Muscle of back (tissue), 11 donors: ENCODE results near the gene SHC4. TPM values are rescaled to one million over a fixed set of nuclear protein-coding genes. Genes with fewer than 3 reads are reported as not detected.
"Not testable (repeated sequence)": the region's sequence is repeated elsewhere in the genome, so short reads cannot be mapped to it uniquely, and the experiment has no call there.

Source experiments
- DNase-seq, 3 donors: peaks; one replicate each; pipeline versions ENCODE4 v3.0.0 to v3.0.0-alpha.2; 2013
- polyA plus RNA-seq, 10 donors: library from polyadenylated mRNA; unstranded; fragments of 120-200 nt; gene quantifications; one replicate each; pipeline ENCODE4 v1.2.1, GENCODE V29; 2013; ENCODE audit not compliant: insufficient read length in 10 of 10

The SHC4 gene
- polyA plus RNA-seq, 10 donors: 1.1 to 3.2 (median 2.0) TPM

DNA sequence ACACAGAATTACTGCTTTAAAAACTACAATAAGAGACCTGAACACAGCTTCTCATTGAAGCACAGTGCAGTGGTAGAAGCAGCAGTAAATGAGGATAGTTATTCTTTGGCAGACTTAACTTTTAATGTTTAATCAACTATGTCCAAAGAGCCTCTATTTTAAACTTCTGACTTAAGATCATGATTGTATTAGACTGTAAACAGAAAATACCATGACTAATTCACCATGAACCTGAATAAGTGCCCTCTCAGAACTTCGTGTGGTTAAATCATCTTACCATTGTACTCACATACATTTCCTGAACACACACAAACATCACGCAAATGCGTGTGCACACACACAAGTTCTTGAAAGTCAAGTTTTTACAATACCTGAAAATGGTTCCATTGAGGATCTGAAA is 166.8 kb downstream of the SHC4 start:
- no peak for DNase-seq

DNA sequence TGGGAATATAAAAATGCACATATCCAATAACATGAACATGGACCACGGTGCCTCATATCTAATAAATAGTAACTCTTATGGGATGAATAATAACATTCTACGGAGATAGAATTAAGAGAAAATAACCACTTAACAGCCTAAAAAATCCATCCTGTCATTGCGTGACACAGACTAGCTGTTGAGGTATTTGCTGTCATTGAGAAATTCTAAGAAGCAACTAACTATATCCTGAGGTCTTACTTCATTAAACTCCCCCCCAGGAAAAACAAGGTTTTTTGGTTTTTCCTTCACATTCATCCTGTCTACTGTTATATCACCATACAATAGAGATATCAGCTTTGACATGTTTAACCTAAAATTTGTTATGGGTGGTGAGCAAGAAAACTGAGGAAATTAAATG is 167.2 kb downstream of the SHC4 start:
- DNase-seq: no peak

DNA sequence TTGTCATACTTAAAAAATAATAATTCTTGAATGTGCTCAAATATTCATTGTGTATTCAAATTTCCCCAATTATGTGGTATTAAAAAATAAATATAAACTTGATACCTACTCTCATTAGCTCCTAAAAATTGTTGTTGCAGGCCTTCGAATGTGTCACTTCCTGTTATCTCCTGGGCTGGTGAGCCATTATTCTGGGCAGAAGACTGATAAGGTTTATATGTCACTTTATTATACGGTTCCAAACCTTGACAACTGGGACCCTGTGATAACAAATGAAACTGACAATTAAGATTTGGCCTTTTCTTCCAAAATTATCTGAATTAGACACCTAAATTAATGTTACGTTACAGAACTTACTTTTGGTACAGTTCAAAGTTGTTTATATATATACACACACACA is 167.8 kb downstream of the SHC4 start:
- no peak for DNase-seq

DNA sequence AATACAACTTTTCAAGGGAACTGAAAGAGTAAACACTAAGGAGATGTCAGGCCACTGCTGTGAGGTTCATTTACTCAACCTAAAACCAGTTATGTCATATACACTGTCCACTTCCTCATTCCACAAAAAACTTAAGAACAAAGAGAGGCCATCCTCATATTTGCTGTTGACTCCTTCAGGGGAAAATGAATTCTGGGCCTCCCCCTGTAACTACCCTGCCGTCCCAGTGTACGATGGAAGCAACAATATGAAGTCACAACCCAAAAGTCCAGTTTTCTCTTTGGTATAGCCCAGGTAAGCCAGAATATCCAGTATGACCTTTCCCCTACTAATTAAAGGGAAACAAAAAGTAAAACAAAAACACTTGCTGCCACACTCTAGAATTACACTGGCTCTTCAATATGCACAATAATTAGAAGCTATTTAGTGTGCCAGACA is 169.0 kb downstream of the SHC4 start:
- DNase-seq: peak in 1 of 3 donors; percentile 31

DNA sequence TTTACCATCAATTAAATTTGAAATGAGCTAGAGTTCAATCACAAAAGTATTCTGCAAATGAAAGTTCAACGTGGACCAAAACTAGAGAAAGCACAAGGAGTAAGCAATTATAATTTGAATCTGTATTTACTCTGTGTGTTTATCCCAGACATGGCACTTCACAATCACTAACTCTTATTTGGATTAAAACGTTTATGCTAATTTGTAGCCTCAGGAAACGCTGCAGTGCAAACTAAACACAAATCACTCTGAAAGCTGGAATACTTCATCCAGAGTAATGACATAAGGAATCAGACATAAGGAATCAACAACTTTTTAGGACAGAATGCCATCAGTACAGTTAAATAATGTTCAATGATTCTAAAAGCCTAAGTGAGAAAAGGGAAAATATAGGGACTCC is 171.3 kb downstream of the SHC4 start:
- DNase-seq: no peak

GRCh38 chr15:48790466-48791115 is 173.1 kb downstream of the SHC4 start:
- DNase-seq: not testable (repeated sequence)

DNA sequence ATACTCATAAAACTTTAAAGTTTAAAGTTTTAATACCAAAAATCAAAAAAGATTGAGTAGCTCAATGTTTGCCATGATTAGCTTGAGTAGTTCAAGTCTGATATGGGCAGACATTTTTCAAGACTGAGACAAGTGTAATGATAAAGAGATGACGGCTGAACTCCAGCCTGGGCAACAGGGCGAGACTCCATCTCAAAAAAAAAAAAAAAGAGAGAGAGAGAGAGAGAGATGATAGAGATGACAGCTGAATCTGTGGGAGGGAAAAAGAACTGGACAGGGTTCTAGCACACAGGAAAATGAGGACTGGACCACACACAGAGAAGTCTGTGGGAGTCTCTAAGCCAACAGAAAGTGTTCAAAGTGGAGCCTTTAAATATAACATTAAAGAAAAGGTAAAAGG is 178.0 kb downstream of the SHC4 start:
- no peak for DNase-seq

- DNase-seq: no peak
Observed at GRCh38 chr15:48785195-48785594, 178.5 kb downstream of the SHC4 start.

- no peak for DNase-seq
Observed at GRCh38 chr15:48784756-48785155, 179.0 kb downstream of the SHC4 start.

DNA sequence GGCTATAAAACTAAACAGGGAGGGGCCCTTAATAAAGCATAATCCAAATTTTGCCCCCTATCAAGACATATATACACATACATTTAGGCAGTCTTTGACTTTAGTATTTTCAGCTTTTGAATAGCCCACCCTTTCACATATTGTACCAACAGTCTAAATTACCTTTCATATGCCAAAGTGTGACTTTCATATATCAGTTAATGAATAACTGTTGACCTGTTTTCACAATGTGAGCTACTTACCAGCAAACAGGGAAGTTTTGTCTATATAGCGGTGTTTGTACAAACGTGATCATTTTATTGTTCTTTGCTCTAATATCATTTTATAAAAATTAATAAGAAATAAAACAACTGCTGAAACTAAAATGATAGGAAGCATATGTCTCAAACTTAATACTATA is 180.8 kb downstream of the SHC4 start:
- DNase-seq: no peak

DNA sequence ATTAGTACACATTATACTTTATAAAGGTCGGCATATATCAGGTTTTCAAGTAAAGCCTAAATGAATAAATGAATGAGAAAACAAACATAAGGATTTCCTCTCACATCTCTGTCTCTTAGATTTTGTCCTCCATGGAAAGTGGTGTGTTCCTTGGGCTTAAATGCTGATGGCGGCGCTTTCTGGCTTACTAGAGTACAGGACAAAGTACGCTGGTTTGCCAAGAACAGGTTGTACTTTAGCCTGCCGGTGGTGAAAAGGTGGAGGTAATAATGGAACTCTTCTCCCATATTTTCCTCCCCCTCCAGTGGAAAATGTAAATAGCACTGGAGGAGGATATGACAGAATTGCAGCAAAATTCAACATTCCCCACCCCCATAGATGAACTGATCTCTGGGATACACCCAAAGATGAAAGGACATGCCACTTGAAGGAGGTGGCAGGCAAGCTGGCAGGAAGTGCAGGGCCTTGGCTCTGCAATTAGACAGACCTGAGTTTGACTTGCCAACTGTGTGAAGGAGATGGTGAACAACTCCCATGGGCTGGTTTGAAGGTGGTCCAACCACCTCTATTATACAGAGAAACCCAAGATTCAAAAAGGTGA is 182.1 kb downstream of the SHC4 start:
- DNase-seq: no peak

- peak in 1 of 3 donors; percentile 12 for DNase-seq
Observed at GRCh38 chr15:48781017-48781416, 182.7 kb downstream of the SHC4 start.

- no peak for DNase-seq
Observed at GRCh38 chr15:48778331-48778730, 185.4 kb downstream of the SHC4 start.

- DNase-seq: no peak
Observed at GRCh38 chr15:48777645-48778330, 185.9 kb downstream of the SHC4 start.

GRCh38 chr15:48775546-48775945 is 188.2 kb downstream of the SHC4 start:
- DNase-seq: no peak

GRCh38 chr15:48774484-48774883 is 189.2 kb downstream of the SHC4 start:
- DNase-seq: no peak

Other genes starting within 250 kb of the SHC4 start
- 1 to 10 TPM; 1.7 to 5.9 (median 4.0) TPM for gene CEP152, start 152.8 kb downstream of the SHC4 start, polyA plus RNA-seq
- 100 to 1,000 TPM; 204 to 365 (median 233) TPM for gene EID1, start 85.8 kb downstream of the SHC4 start, polyA plus RNA-seq
- gene SECISBP2L, start 82.5 kb upstream of the SHC4 start, polyA plus RNA-seq: 10 to 100 TPM; 22.0 to 37.7 (median 29.4) TPM
- gene COPS2, start 191.7 kb upstream of the SHC4 start, polyA plus RNA-seq: 100 to 1,000 TPM in 5 of 10 donors, 10 to 100 TPM in 5; 89.1 to 134 (median 102) TPM
- 10 to 100 TPM; 11.6 to 17.7 (median 15.1) TPM for gene GALK2, start 206.3 kb upstream of the SHC4 start, polyA plus RNA-seq